MM.1S (cell line): Measurements from ENCODE around the gene CGN.

Experiments
- CTCF ChIP-seq: fragments of 300-600 bp; sonication (generic); IDR thresholded peaks from 2 replicates; pipeline ENCODE4 v1.5.1; 2016; ENCODE audit warnings: antibody characterized with exemption, low read length, mixed read lengths
- EZH2 ChIP-seq: fragments of 300-600 bp; sonication (generic); optimal IDR thresholded peaks from 2 replicates; pipeline ENCODE3; 2017; ENCODE audit warnings: low read depth, mild to moderate bottlenecking, antibody characterized with exemption, low read length, mixed read lengths

DNA sequence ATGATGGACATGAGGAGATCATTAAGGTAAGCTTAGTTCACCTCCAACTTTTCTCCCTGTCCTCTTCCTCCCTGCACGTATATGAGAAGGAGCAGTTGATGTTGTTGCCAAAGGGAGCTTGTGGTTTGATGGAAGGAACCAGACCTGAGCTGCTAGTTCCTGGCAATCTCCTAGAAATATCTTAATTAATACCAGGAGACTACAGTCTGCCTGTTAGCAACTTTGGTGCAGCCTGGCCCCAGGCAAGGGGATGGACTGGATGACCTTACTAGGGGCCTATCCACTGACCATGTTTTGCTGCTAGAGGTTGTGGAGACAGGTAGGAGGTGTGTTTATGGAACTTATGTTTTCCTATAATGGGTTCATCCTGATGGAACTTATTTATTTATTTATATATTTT, 51.5 kb downstream of the CGN start:
- TF ChIP-seq CTCF (no peak), EZH2 (no peak)
